ENCODE data around the gene KMT2D.

GRCh38 chr12:49040364-49040855 is 20.2 kb downstream of the KMT2D start:
- no peak for TF ChIP-seq CTCF (IDR thresholded peaks at IDR 0.05; ENCODE audit: borderline replicate concordance, extremely low read depth, low read length, poor library complexity, severe bottlenecking)
- no peak for TF ChIP-seq EZH2 (IDR thresholded peaks at IDR 0.05; ENCODE audit: borderline replicate concordance, low read depth, low read length, severe bottlenecking)

All from DND-41 (cell line).